OCI-LY7 (cell line): Measurements from ENCODE around the gene DCAF12L2. TPM values are rescaled to one million over a fixed set of nuclear protein-coding genes. Genes with fewer than 3 reads are reported as not detected.

Experiments used
- BruUV-seq: library from RNA; stranded (reverse); fragments of 400-500 nt; replicated peaks from 2 replicates; lab custom pipeline; 2021; lab: Mats Ljungman, UMichigan
- CTCF ChIA-PET: fragments of 300-600 bp; sonication (Branson Sonifier 250); formaldehyde crosslinking; loops from one replicate; lab custom pipeline; 2022; ENCODE audit warnings: antibody characterized with exemption; ENCODE audit not compliant: unreplicated experiment; lab: Charles Lee
- POLR2A ChIA-PET: fragments of 300-600 bp; sonication (Branson Sonifier 250); formaldehyde crosslinking; loops from one replicate; lab custom pipeline; 2022; ENCODE audit warnings: antibody characterized with exemption; lab: Charles Lee
- DNase-seq: peaks from one replicate; pipeline ENCODE4 v3.0.0-alpha.2; 2015; ENCODE audit warnings: low spot score
- H2AFZ ChIP-seq: fragments of 200-600 bp; sonication (generic), shearing (Covaris generic); 2 replicates; pipeline ENCODE4 v1.6.1; 2014; ENCODE audit warnings: mild to moderate bottlenecking, antibody characterized with exemption, low read length, moderate library complexity
- H3K27ac ChIP-seq: fragments of 200-600 bp; sonication (generic); 2 replicates; pipeline ENCODE4 v1.5.1; 2014; ENCODE audit warnings: mixed run types, low read depth, mild to moderate bottlenecking, moderate library complexity, low read length, inconsistent platforms; ENCODE audit not compliant: poor library complexity, severe bottlenecking
- H3K36me3 ChIP-seq: fragments of 200-600 bp; sonication (generic); 2 replicates; pipeline ENCODE4 v1.6.1; 2014; ENCODE audit warnings: mild to moderate bottlenecking, antibody characterized with exemption, low read length, moderate library complexity, mixed read lengths; ENCODE audit not compliant: insufficient read depth
- H3K4me1 ChIP-seq: fragments of 200-600 bp; sonication (generic); 2 replicates; pipeline ENCODE4 v1.5.1; 2014; ENCODE audit warnings: mild to moderate bottlenecking, low read length; ENCODE audit not compliant: insufficient read depth, poor library complexity, severe bottlenecking
- H3K4me2 ChIP-seq: fragments of 200-600 bp; sonication (generic); 2 replicates; pipeline ENCODE4 v1.6.1; 2014; ENCODE audit warnings: mild to moderate bottlenecking, low read length
- H3K4me3 ChIP-seq: fragments of 200-600 bp; sonication (generic); 2 replicates; pipeline ENCODE4 v1.5.1; 2014; ENCODE audit warnings: mild to moderate bottlenecking, low read depth, low read length; ENCODE audit not compliant: poor library complexity, severe bottlenecking
- H3K79me2 ChIP-seq: fragments of 200-600 bp; sonication (generic); 2 replicates; pipeline ENCODE4 v1.6.1; 2016; ENCODE audit warnings: low read depth, mild to moderate bottlenecking, low read length, moderate library complexity, mixed read lengths; ENCODE audit not compliant: insufficient read depth
- H3K9me2 ChIP-seq: fragments of 200-600 bp; sonication (generic); 2 replicates; pipeline ENCODE4 v1.6.1; 2016; ENCODE audit warnings: mild to moderate bottlenecking, low read length, mixed read lengths; ENCODE audit not compliant: insufficient read depth
- H3K9me3 ChIP-seq: fragments of 200-600 bp; sonication (generic); 2 replicates; pipeline ENCODE4 v1.6.1; 2014; ENCODE audit warnings: mild to moderate bottlenecking, mixed run types, low read length, mixed read lengths
- H4K20me1 ChIP-seq: fragments of 200-600 bp; sonication (generic); 2 replicates; pipeline ENCODE4 v1.6.1; 2014; ENCODE audit warnings: mild to moderate bottlenecking, antibody characterized with exemption, low read length, moderate library complexity, mixed read lengths; ENCODE audit not compliant: insufficient read depth
- CTCF ChIP-seq: fragments of 200-600 bp; sonication (generic); conservative IDR thresholded peaks from 2 replicates; pipeline ENCODE4 v1.5.1; 2014; ENCODE audit warnings: mild to moderate bottlenecking, antibody characterized with exemption, low read length, moderate library complexity, mixed read lengths
- EZH2phosphoT487 ChIP-seq: fragments of 200-600 bp; sonication (generic); IDR thresholded peaks from 2 replicates; pipeline ENCODE4 v1.6.1; 2018; ENCODE audit warnings: low read depth, borderline replicate concordance, mild to moderate bottlenecking, mixed run types, antibody characterized with exemption, low read length, moderate library complexity, mixed read lengths
- intact Hi-C: fragments of 100-400 bp; cut with micrococcal nuclease; formaldehyde crosslinking; loops from one replicate; pipeline ENCODE4 v1.10.0; 2022; ENCODE audit not compliant: unreplicated experiment
- total RNA-seq, 2 experiments: library from RNA; depleted of rRNA in 1 of 2; stranded (reverse); fragments of >200 nt in 1 of 2; shearing (Covaris generic) in 1 of 2; gene quantifications; 2 replicates each; pipeline ENCODE4 v1.2.3, GENCODE V29; 2014 to 2022

Gene DCAF12L2
- total RNA-seq, 2 experiments from 2014 or later: not detected

GRCh38 chrX:126164689-126165400 lies 1.2 kb downstream of the DCAF12L2 start:
- Histone ChIP-seq H3K4me1 (no peaks in the 10 kb centered on the region), H3K9me3 (no peaks in the 10 kb centered on the region), H3K4me3 (no peak overlapping the region), H4K20me1 (no peaks in the 10 kb centered on the region), H3K36me3 (no peaks in the 10 kb centered on the region), H2AFZ (no peak overlapping the region), H3K79me2 (no peaks in the 10 kb centered on the region), H3K27ac (no peak overlapping the region), H3K9me2 (no peaks in the 10 kb centered on the region), H3K4me2 (no peak overlapping the region)
- intact Hi-C loops: no loop called here
- CTCF ChIA-PET: no interaction called here
- POLR2A ChIA-PET: no interaction called here
- TF ChIP-seq EZH2phosphoT487 (no peak), CTCF (no peak)
- no TSS peak for BruUV-seq
- DNase-seq: no peak

GRCh38 chrX:126164226-126164625 lies 1.9 kb downstream of the DCAF12L2 start:
- intact Hi-C loops: no loop called here
- Histone ChIP-seq H3K4me1 (no peaks in the 10 kb centered on the region), H3K4me2 (no peak overlapping the region), H4K20me1 (no peaks in the 10 kb centered on the region), H3K9me2 (no peaks in the 10 kb centered on the region), H3K36me3 (no peaks in the 10 kb centered on the region), H3K9me3 (no peaks in the 10 kb centered on the region), H3K27ac (no peak overlapping the region), H3K4me3 (no peak overlapping the region), H2AFZ (no peak overlapping the region), H3K79me2 (no peaks in the 10 kb centered on the region)
- ChIA-PET CTCF (no interaction called here), POLR2A (no interaction called here)
- TF ChIP-seq CTCF (no peak), EZH2phosphoT487 (no peak)
- no peak for DNase-seq
- no TSS peak for BruUV-seq

- Histone ChIP-seq H3K4me2 (no peak overlapping the region), H3K4me3 (no peak overlapping the region), H4K20me1 (no peaks in the 10 kb centered on the region), H3K36me3 (no peaks in the 10 kb centered on the region), H3K27ac (no peak overlapping the region), H3K79me2 (no peaks in the 10 kb centered on the region), H3K9me2 (no peaks in the 10 kb centered on the region), H3K9me3 (no peaks in the 10 kb centered on the region), H2AFZ (no peak overlapping the region), H3K4me1 (no peaks in the 10 kb centered on the region)
- CTCF ChIA-PET: no interaction called here
- POLR2A ChIA-PET: no interaction called here
- TF ChIP-seq EZH2phosphoT487: no peak
- TF ChIP-seq CTCF: no peak
- BruUV-seq: no TSS peak
- no peak for DNase-seq
- intact Hi-C loops: no loop called here
Measured at GRCh38 chrX:126141014-126141413, 25.1 kb downstream of the DCAF12L2 start.
